Keratinocyte (primary cell): Measurements from ENCODE around the gene DNAH8. TPM values are rescaled to one million over a fixed set of nuclear protein-coding genes. Genes with fewer than 3 reads are reported as not detected.

Experiments used
- DNase-seq: peaks from one replicate; pipeline ENCODE4 v3.0.0-alpha.2; 2011; ENCODE audit warnings: low read depth, missing footprints, low spot score
- FAIRE-seq: peaks from 2 replicates; lab custom pipeline; 2011; peaks lifted over from hg19 to GRCh38; lab: Jason Lieb, UNC
- H2AFZ ChIP-seq: 2 replicates; pipeline ENCODE4 v1.6.0; 2012; ENCODE audit warnings: low read length, control low read depth, inconsistent platforms; ENCODE audit not compliant: control insufficient read depth
- H3K27ac ChIP-seq: 2 replicates; pipeline ENCODE4 v1.5.1; 2011; ENCODE audit warnings: low read length; ENCODE audit not compliant: control insufficient read depth, insufficient read depth
- H3K27me3 ChIP-seq: 3 replicates; pipeline ENCODE4 v1.6.0; 2011; ENCODE audit warnings: low read length; ENCODE audit not compliant: control insufficient read depth, insufficient read depth; ENCODE audit errors: extremely low read depth
- H3K36me3 ChIP-seq, 2 experiments: 2 replicates in 1 of 2; 3 replicates in 1 of 2; pipeline ENCODE4 v1.5.1; 2011; ENCODE audit warnings: low read length in 2 of 2, mild to moderate bottlenecking in 1 of 2; ENCODE audit not compliant: control insufficient read depth in 2 of 2, insufficient read depth in 2 of 2; ENCODE audit errors: extremely low read depth in 1 of 2
- H3K4me1 ChIP-seq: 3 replicates; pipeline ENCODE4 v1.5.1; 2011; ENCODE audit warnings: low read length; ENCODE audit not compliant: control insufficient read depth, insufficient read depth; ENCODE audit errors: extremely low read depth
- H3K4me2 ChIP-seq: 3 replicates; pipeline ENCODE4 v1.6.0; 2011; ENCODE audit warnings: low read depth, low read length; ENCODE audit not compliant: control insufficient read depth, insufficient read depth; ENCODE audit errors: extremely low read depth
- H3K4me3 ChIP-seq, 3 experiments: fragments of 200-600 bp in 1 of 3; sonication (generic) in 1 of 3; 2 replicates in 2 of 3; 3 replicates in 1 of 3; pipeline ENCODE4 v1.5.1; 2011 to 2016; ENCODE audit warnings: low read length in 3 of 3, mild to moderate bottlenecking in 3 of 3, control low read depth in 2 of 3, inconsistent platforms in 1 of 3, low read depth in 1 of 3, mixed read lengths in 1 of 3, mixed run types in 1 of 3, moderate library complexity in 1 of 3; ENCODE audit not compliant: control insufficient read depth in 2 of 3, insufficient read depth in 2 of 3; ENCODE audit errors: extremely low read depth in 1 of 3
- H3K79me2 ChIP-seq: 2 replicates; pipeline ENCODE4 v1.6.0; 2012; ENCODE audit warnings: low read length; ENCODE audit not compliant: control insufficient read depth, insufficient read depth
- H3K9ac ChIP-seq: 3 replicates; pipeline ENCODE4 v1.6.0; 2011; ENCODE audit warnings: low read length; ENCODE audit not compliant: control insufficient read depth, insufficient read depth; ENCODE audit errors: extremely low read depth
- H3K9me1 ChIP-seq: 3 replicates; pipeline ENCODE4 v1.6.0; 2011; ENCODE audit warnings: low read length; ENCODE audit not compliant: control insufficient read depth, insufficient read depth; ENCODE audit errors: extremely low read depth
- H3K9me3 ChIP-seq: 2 replicates; pipeline ENCODE4 v1.5.1; 2012; ENCODE audit warnings: low read depth, low read length; ENCODE audit not compliant: control insufficient read depth
- H4K20me1 ChIP-seq: 3 replicates; pipeline ENCODE4 v1.6.0; 2011; ENCODE audit warnings: low read length; ENCODE audit not compliant: control insufficient read depth, insufficient read depth; ENCODE audit errors: extremely low read depth
- EZH2 ChIP-seq: IDR thresholded peaks from one replicate; pipeline ENCODE4 v1.6.1; 2012; ENCODE audit warnings: inconsistent platforms, mild to moderate bottlenecking, low read length, moderate library complexity
- dilution Hi-C: fragments of 300-500 bp; cut with MboI; formaldehyde crosslinking; loops from one replicate; pipeline ENCODE4 v1.7.0; 2020; ENCODE audit warnings: low sequenced_read_pairs; ENCODE audit not compliant: extremely low pct_ligation_motif_present
- polyA plus RNA-seq, 5 experiments: library from polyadenylated mRNA; depleted of rRNA in 3 of 5; stranded (reverse) in 3 of 5; stranded (forward) in 1 of 5; unstranded in 1 of 5; fragments of >200 nt; gene quantifications; 1 replicate in 1 of 5; 2 replicates in 3 of 5; 3 replicates in 1 of 5; pipeline versions ENCODE4 v1.2.1 to v1.2.3, GENCODE V29; 2011 to 2012; ENCODE audit warnings: missing spikeins in 2 of 5, low read depth in 1 of 5, low replicate concordance in 1 of 5
- TF ChIP-seq, protein P1 (sequence below), 3 experiments: IDR thresholded peaks in 1 of 3; conservative IDR thresholded peaks in 1 of 3; optimal IDR thresholded peaks in 1 of 3; 2 replicates in 2 of 3; 3 replicates in 1 of 3; pipeline versions ENCODE3 to v1.5.1; 2011; ENCODE audit warnings: low read length in 3 of 3, mild to moderate bottlenecking in 3 of 3, moderate library complexity in 2 of 3, control low read depth in 1 of 3, inconsistent platforms in 1 of 3; ENCODE audit not compliant: insufficient read depth in 2 of 3; ENCODE audit errors: extremely low read depth in 1 of 3

DNAH8 gene
- polyA plus RNA-seq, 1 donor (not counting 4 experiments of a cell fraction or from before 2014, with no cell fraction given), result 0.01 TPM

GRCh38 chr6:39037707-39038106 lies 322.6 kb downstream of the DNAH8 start:
- Histone ChIP-seq H3K27ac (no peak overlapping the region), H3K9me3 (no peaks in the 10 kb centered on the region), H3K4me3 (no peak overlapping the region), H3K27me3 (peaks cover 30% of the 10 kb centered on the region), H2AFZ (no peak overlapping the region), H3K9ac (no peak overlapping the region), H3K9me1 (no peaks in the 10 kb centered on the region), H3K4me2 (no peak overlapping the region), H3K79me2 (no peaks in the 10 kb centered on the region), H3K4me1 (no peaks in the 10 kb centered on the region), H4K20me1 (no peaks in the 10 kb centered on the region), H3K36me3 (no peaks in the 10 kb centered on the region)
- dilution Hi-C loops, result no loop called here
- no peak for DNase-seq
- TF ChIP-seq EZH2, result no peak
- FAIRE-seq, result no peak

GRCh38 chr6:39040080-39040673 lies 325.1 kb downstream of the DNAH8 start:
- Histone ChIP-seq H3K9me3 (no peaks in the 10 kb centered on the region), H3K36me3 (no peaks in the 10 kb centered on the region)
- dilution Hi-C loops, result no loop called here

More at GRCh38 chr6:39040080-39040673, 325.1 kb downstream of the DNAH8 start:
- H3K9me1 ChIP-seq, result no peaks in the 10 kb centered on the region
- H3K27ac ChIP-seq, result no peak overlapping the region
- no peaks in the 10 kb centered on the region for H4K20me1 ChIP-seq
- FAIRE-seq (no peak), DNase-seq (no peak)
- TF ChIP-seq EZH2, result no peak
- TF ChIP-seq, protein P1, sequence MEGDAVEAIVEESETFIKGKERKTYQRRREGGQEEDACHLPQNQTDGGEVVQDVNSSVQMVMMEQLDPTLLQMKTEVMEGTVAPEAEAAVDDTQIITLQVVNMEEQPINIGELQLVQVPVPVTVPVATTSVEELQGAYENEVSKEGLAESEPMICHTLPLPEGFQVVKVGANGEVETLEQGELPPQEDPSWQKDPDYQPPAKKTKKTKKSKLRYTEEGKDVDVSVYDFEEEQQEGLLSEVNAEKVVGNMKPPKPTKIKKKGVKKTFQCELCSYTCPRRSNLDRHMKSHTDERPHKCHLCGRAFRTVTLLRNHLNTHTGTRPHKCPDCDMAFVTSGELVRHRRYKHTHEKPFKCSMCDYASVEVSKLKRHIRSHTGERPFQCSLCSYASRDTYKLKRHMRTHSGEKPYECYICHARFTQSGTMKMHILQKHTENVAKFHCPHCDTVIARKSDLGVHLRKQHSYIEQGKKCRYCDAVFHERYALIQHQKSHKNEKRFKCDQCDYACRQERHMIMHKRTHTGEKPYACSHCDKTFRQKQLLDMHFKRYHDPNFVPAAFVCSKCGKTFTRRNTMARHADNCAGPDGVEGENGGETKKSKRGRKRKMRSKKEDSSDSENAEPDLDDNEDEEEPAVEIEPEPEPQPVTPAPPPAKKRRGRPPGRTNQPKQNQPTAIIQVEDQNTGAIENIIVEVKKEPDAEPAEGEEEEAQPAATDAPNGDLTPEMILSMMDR (optimal IDR thresholded peaks at IDR 0.05 in 1 of 3, IDR thresholded peaks at IDR 0.05 in 1 of 3, conservative IDR thresholded peaks at IDR 0.05 in 1 of 3; ENCODE audit: extremely low read depth in 1 of 3, insufficient read depth in 2 of 3, low read length in 3 of 3), result no peak
- H3K27me3 ChIP-seq, result peaks cover 27% of the 10 kb centered on the region
- H2AFZ ChIP-seq, result no peak overlapping the region
- H3K4me2 ChIP-seq, result no peak overlapping the region
- no peak overlapping the region for H3K4me3 ChIP-seq
- H3K79me2 ChIP-seq, result no peaks in the 10 kb centered on the region
- H3K4me1 ChIP-seq, result no peaks in the 10 kb centered on the region
- H3K9ac ChIP-seq, result no peak overlapping the region
